Stimulated activated CD4-positive, alpha-beta T cell treated with anti-CD3 and anti-CD28 coated beads, TNF-alpha, amount 100 ng/mL, for 4 hours (primary cell): ENCODE data around the gene SPACDR.

ENCODE experiments used
- DNase-seq, 3 experiments: peaks; one replicate each; pipeline ENCODE4 v3.0.0-alpha.2; 2020; ENCODE audit warnings: low read depth in 3 of 3

SPACDR gene

DNA sequence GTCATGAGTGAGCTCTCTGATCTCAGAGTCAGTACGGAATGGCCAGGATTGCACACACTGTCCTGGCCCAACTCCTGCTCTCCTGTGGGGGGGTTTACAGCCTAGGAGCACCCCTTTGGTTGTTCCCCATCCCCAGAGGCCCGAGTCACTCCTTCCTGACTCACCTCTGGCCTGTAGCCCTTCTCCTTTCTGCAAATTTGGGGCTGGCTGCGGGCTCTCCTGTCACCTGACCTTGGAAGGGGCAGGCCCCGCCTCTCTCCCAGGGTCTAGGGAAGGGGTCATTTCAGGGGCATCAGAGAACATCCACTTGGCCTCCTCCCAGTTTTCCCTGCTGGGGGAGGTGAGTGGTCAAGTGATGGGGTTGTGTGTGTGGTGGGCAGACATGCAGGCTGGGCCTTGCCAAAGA, 21.4 kb upstream of the SPACDR start:
- DNase-seq, result no peak

DNA sequence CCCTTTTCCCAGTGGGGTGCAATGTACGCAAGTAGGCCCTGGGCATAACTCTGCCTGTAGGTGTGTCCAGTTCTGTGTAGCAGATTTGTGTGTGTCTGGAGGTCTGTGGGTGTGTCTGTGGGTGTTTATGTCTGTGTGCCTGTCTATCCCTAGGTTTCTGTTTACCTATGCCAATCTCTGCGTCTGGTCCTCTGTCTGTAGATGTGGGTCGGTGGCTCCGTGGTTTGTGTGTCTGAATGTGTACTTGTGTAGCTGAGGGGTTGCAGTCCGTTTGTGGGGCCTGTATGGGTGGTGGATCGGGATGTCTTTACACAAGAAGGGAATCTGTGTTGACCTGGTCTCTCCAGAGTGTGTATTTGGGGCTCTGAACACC, 20.6 kb upstream of the SPACDR start:
- no peak for DNase-seq

DNA sequence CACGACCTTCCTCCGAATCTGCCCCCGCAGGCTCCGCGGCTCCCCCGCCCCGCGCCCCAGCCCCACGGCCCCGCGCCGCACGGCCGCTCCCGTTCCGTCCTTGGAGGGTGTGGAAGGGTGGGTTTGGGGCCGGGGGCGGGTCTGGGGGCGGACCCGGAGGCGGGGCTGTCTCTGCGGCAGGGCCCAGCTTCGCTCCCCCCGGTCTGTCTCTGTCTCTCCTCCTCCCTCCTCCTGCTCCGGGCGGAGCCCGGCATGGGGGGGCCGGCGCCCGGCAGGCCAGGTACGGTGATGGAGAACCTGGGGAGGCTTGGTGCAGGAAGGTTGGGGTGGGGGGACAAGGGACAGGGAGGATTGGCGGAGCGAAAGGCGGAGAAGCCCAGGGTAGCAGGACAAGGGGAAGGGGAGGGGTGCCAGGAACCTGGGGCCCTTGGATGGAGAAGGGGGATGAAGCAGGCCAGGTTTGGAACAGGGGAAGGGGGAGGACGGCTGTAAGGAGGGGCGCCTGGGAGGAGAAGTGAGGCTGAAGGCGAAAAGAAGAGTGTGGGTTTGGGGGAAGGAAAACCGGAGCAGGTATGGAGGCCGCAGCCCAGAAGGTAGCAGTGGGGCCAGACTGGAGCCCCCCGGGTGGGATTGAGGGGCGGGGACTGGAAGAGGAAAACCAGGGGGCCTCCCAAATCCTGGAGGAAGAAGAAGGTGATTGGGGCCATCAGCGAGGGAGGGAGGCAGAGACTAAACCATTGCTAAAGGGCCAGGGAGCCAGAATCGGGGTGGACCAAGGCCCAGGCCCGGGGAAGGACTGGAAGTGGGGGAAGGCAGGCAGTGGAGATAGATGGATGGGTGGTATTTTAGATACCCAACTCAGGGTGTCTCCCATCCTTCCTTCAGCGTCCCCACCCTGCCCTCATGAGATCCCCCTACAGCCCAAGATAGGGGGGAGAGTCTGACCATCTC, 19.9 kb upstream of the SPACDR start, which contains the start of gene NYAP1:
Gene NYAP1, plus strand, starts transcription at position 206 of the 951 bp plus-strand sequence. CDS start 1,385 bp downstream, outside the sequence.
- peak; percentile 29 to 41 (median 35) for DNase-seq

DNA sequence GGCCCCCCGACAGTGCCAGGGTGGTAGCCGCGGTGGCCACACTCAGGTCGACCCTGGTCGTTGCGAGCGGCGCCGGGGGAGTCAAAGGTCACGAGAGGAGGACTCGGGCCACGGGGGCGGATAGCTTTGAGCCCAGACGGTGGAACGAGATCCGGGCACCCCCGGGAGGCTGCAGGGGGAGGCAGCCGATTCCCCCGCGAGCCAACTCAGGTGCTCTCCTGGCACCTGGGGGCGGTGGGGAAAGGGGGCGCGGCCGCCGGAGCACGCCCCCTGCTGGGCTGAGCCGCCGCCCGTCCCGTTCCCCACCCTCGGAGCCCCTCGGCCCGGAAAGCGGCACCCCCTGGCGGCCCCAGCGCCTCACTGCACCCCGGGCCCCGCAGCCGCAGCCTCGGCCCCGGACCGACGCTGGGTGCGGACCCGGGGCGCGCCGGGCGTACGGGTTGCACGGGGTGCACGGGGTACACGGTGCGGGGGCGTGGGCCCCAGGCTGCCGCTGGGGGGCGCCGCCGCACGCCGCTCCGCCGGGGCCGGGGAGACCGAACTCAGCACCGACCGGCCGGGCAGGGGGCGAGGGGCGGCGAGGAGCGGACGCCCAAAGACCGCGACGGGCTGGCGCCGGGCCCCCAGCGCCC, 19.1 kb upstream of the SPACDR start:
- DNase-seq, result peak; percentile 65 to 82 (median 74)

- no peak for DNase-seq
Measured at GRCh38 chr7:100482728-100483089, 18.6 kb upstream of the SPACDR start.

- DNase-seq, result no peak
Measured at GRCh38 chr7:100481466-100481865, 17.4 kb upstream of the SPACDR start.

GRCh38 chr7:100478958-100479660, 15.0 kb upstream of the SPACDR start, which contains the start of gene TSC22D4:
Gene TSC22D4, minus strand, starts transcription at chr7:100479214. Its CDS starts 1,176 bp downstream, at chr7:100478038.
- peak; percentile 75 to 82 (median 80) for DNase-seq

DNA sequence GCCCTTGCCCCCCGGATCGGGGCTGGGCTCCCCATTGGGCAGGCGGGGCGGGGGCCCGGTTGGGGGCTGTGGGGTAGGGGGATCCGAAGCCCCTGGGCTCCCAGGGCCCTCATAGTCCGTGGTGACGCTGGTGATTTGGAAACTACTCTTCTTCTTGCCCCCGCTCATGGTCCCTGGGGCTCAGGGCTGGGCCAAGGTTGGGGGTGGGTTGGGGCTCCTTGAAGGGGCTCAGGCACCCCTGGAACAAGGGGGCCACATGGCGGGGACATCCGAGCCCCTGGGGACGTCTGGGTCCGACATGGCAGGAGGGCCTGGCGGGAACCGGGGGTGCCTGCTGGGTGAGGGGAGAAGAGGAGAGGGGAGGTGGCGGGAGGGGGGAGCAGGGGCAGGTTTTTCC, 13.8 kb upstream of the SPACDR start:
- no peak for DNase-seq

DNA sequence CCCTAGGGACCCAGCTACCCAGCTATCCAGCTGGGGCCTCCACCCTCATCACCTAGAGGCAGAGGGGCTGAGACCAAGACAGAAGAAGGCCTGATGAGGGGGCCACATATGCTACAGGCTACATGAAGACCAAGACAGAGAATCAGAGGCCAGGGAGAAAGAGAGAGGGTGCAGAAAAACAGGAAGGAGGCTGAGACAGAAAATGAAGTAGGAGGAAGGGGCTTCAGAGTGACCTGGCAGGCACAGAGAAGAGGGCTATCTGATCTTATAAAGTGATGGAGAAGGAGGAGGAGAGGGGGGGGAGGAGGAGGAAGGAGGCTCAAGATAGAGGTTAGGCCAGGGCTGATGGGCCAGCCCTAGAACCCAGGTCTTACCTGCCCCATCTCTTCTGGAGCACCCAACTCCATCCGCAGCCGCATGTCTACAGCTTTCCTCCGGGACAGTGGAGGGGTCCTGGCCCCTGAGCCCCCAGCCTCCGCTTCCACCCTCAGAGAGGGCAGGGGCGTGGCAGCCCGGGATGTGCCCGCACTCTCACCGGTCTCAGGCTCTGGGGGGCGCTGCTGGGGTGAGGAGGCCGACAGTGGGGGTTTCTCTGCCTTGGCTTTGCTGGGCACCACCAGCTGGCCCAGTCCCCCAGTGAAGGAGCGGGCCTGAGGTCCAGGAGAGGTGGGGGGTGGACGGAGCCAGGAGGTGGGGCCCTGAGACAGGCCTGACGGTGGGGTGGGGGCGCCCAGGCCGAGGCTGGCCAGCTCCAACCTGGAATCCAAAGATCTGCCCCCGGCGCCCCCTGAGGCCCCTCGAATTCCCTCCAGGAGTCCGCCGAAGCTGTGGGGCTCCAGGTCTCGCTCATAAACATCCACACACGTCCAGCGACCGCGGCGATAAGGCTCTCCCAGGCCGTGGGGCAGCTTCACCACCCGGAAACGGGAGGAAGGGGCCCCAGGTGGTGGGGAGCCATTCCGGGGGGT, 13.1 kb upstream of the SPACDR start:
- DNase-seq, result no peak

GRCh38 chr7:100476101-100476780, 12.2 kb upstream of the SPACDR start:
- no peak for DNase-seq

DNA sequence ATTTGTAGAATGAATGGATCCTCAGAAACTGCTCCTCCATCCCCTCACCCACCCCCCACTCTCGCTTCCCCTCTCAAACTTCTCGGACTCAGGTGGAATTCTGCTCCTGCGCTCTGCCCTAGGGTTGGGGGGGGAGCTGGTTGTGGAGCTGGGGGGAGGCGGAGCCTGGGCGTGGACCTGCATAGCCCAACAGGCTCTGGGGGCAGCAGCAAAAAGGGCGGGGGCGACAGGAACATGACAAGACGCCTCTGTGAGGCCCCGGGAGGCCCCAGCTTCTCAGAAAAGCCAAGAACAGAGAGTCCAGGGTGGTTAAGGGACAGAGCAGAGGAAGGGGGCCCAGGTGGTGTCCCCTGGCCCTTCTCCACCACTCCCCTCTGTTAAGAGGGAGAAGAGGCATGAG, 11.5 kb upstream of the SPACDR start:
- DNase-seq, result no peak

- no peak for DNase-seq
Measured at GRCh38 chr7:100472854-100473499, 8.9 kb upstream of the SPACDR start.

GRCh38 chr7:100472121-100472851, 8.2 kb upstream of the SPACDR start:
- DNase-seq, result no peak

DNA sequence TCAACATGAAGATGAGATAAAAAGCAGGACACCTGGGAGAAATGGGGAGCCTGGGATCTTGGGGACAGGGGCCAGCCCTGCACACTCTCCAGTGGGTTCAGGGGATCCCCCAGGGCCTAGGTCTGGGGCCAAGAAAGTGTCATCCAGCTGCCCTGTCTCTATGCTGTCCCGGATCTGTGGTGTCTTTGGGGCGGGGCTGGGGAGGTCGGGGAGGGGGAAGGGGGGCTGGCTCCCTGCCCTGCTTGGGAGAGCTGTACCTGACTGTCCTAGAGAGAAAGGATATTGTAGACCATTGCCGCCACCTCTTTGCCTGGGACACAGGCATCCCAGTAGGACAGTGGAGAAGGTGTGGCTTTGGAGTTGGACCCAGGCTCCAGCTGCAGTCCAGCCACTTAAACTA, 7.0 kb upstream of the SPACDR start:
- DNase-seq, result no peak

GRCh38 chr7:100469227-100470044, 5.4 kb upstream of the SPACDR start:
- DNase-seq, result peak; percentile 66 to 73 (median 72)

DNA sequence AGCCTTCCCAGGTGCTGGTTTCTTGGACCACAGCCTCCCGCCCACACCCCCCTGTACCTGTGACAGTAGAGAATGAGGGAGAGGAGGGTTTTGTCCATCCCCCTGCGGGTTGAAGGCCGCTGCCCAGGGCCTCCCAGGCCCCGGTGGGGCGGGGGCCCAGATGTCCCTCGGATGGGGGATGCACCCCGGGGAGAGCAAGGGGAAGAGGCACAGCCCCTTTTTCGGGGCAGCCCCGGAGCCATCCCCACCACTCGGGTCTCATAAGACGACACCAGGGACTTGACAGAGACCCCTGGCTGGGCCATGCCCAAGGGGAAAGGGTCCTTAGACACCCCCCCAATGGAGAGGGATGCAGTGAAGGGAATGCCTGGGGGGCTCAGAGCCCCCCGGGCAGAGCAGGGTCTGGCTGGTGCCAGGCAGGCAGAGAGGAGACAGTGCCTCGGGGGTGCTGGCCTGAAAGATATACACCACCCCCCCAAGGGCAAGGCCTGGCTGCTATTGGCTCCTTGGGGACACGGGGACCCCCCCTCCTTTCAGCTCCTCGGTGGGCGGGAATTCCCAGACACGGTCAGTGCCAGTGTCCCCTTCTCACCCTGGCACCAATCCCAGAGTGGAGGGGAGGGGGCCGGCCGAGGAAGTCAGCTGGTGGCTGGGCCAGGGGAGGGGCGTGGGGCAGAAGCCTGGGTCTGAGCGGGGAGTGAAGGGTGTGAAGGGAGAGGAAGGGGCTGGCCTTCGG, 3.7 kb upstream of the SPACDR start:
- no peak for DNase-seq
